Testis (tissue), 3 donors: Measurements from ENCODE around the gene SLC25A34. TPM values are rescaled to one million over a fixed set of nuclear protein-coding genes. Genes with fewer than 3 reads are reported as not detected.

ENCODE experiments used
- DNase-seq: peaks from one replicate; pipeline ENCODE4 v3.0.0-alpha.2; 2019
- H3K27ac ChIP-seq, 2 donors: fragments of 200-600 bp; sonication (generic); one replicate each; pipeline ENCODE4 v1.5.1; 2019
- H3K27me3 ChIP-seq: fragments of 200-600 bp; sonication (generic); one replicate; pipeline ENCODE4 v1.5.1; 2019
- H3K36me3 ChIP-seq: fragments of 200-600 bp; sonication (generic); one replicate; pipeline ENCODE4 v1.5.1; 2017; ENCODE audit warnings: low read depth; ENCODE audit errors: missing control alignments
- H3K4me1 ChIP-seq: fragments of 200-600 bp; sonication (generic); one replicate; pipeline ENCODE4 v1.5.1; 2019
- H3K4me3 ChIP-seq, 2 donors: fragments of 200-600 bp; sonication (generic); one replicate each; pipeline ENCODE4 v1.5.1; 2017 to 2019
- H3K9me3 ChIP-seq: fragments of 200-600 bp; sonication (generic); one replicate; pipeline ENCODE4 v1.5.1; 2017
- POLR2A ChIP-seq: fragments of 450-650 bp; IDR thresholded peaks from one replicate; pipeline ENCODE4 v1.6.1; 2017; ENCODE audit warnings: antibody characterized with exemption, mild to moderate bottlenecking, moderate library complexity
- WGBS, 2 donors: methylation state at CpG; one replicate each; pipeline ENCODE4 v1.1.5; 2018; 5-methylcytosine and 5-hydroxymethylcytosine counted together
- intact Hi-C: fragments of 100-400 bp; cut with DNase I; formaldehyde crosslinking; loops from one replicate; pipeline ENCODE4 v1.15.1; 2023; ENCODE audit warnings: low total_unique reads
- polyA plus RNA-seq: library from polyadenylated mRNA; stranded (reverse); fragments of 350-450 nt; fragmentation: Illumina TruSeq; extraction: RNeasy Lipid Tissue Mini Kit (QIAGEN cat#74804); gene quantifications from one replicate; pipeline ENCODE4 v1.2.3, GENCODE V29; 2014; ENCODE audit warnings: low read depth, low replicate concordance; ENCODE audit not compliant: insufficient read depth
- total RNA-seq, 2 donors: library from RNA; depleted of rRNA; stranded (reverse); fragments of >200 nt; gene quantifications; one replicate each; pipeline ENCODE4 v1.2.3, GENCODE V29; 2016
- TF ChIP-seq, protein P1 (sequence below), 3 experiments: fragments of 450-650 bp in 2 of 3; fragments of 200-600 bp in 1 of 3; sonication (generic) in 1 of 3; IDR thresholded peaks; one replicate each; pipeline ENCODE4 v1.5.1; 2016 to 2019; ENCODE audit warnings: antibody characterized with exemption in 3 of 3, mild to moderate bottlenecking in 2 of 3, moderate library complexity in 1 of 3

SLC25A34 gene
- total and polyA plus RNA-seq, 3 donors from 2014 or later: 2.5 to 3.8 (median 2.6) TPM

DNA sequence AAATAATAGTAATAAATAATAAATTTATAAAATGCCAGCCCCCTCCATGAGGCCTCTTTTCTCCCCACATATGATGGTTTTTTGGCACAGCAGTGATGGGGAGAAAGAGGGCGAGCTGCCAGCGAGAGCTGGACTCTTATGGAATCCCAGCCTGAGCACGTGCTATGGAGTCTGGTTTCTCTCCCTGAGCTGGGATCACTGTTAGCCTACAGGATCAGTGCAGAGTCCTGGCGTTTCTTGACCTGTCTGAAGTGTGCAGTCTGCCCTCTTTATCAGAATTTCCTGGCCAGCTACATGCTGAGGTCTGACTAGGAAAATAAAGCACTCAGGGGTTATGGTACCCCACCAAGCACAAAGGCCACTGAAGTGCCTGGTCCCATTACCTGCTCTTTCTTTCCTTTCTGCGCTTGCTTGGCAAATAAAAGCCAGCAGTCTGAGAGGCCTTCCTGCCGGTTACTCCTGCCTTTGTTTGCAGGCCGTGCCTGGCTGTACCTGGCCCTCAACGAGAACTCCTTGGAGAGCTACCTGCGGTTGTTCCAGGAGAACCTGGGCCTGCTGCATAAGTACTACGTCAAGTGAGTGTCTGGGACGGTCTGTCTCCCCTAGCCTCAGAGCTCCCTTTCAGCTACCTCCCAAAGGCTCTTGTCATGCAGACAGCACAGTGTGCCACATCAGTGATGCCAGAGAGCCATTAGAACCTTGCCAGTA lies 18.5 kb upstream of the SLC25A34 start:
- 92 to 93% methylated on average over 10 to 11 of the region's 11 CpGs for WGBS, 2 donors
- TF ChIP-seq, protein P1, sequence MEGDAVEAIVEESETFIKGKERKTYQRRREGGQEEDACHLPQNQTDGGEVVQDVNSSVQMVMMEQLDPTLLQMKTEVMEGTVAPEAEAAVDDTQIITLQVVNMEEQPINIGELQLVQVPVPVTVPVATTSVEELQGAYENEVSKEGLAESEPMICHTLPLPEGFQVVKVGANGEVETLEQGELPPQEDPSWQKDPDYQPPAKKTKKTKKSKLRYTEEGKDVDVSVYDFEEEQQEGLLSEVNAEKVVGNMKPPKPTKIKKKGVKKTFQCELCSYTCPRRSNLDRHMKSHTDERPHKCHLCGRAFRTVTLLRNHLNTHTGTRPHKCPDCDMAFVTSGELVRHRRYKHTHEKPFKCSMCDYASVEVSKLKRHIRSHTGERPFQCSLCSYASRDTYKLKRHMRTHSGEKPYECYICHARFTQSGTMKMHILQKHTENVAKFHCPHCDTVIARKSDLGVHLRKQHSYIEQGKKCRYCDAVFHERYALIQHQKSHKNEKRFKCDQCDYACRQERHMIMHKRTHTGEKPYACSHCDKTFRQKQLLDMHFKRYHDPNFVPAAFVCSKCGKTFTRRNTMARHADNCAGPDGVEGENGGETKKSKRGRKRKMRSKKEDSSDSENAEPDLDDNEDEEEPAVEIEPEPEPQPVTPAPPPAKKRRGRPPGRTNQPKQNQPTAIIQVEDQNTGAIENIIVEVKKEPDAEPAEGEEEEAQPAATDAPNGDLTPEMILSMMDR (IDR thresholded peaks at IDR 0.05): no peak
- TF ChIP-seq POLR2A: no peak
- DNase-seq: no peak
- Histone ChIP-seq H3K27me3 (no peaks in the 10 kb centered on the region), H3K36me3 (no peaks in the 10 kb centered on the region), H3K4me3 (no peak overlapping the region), H3K4me1 (peaks cover 9% of the 10 kb centered on the region), H3K9me3 (no peaks in the 10 kb centered on the region), H3K27ac (no peak overlapping the region)
- intact Hi-C loops: no loop called here

- DNase-seq: no peak
- Histone ChIP-seq H3K36me3 (no peaks in the 10 kb centered on the region), H3K9me3 (no peaks in the 10 kb centered on the region), H3K27me3 (no peaks in the 10 kb centered on the region), H3K27ac (no peak overlapping the region), H3K4me1 (peaks cover 14% of the 10 kb centered on the region), H3K4me3 (no peak overlapping the region)
- intact Hi-C loops: no loop called here
- 83 to 84% methylated on average over 4 to 8 of the region's 8 CpGs for WGBS, 2 donors
- TF ChIP-seq, protein P1 (IDR thresholded peaks at IDR 0.05): no peak
- TF ChIP-seq POLR2A: no peak
Observed at GRCh38 chr1:15718199-15718601, 17.9 kb upstream of the SLC25A34 start.

- intact Hi-C loops: no loop called here
Observed at GRCh38 chr1:15719381-15720120, 16.5 kb upstream of the SLC25A34 start.

GRCh38 chr1:15720861-15721260 lies 15.2 kb upstream of the SLC25A34 start:
- DNase-seq: no peak
- no peaks in the 10 kb centered on the region for H3K36me3 ChIP-seq
- H3K9me3 ChIP-seq: no peaks in the 10 kb centered on the region
- H3K4me1 ChIP-seq: peaks cover 10% of the 10 kb centered on the region
- H3K27me3 ChIP-seq: no peaks in the 10 kb centered on the region
- intact Hi-C loops: no loop called here
- no peak overlapping the region for H3K4me3 ChIP-seq
- 77 to 84% methylated on average over 3 of the region's 3 CpGs for WGBS, 2 donors
- no peak overlapping the region for H3K27ac ChIP-seq
- no peak for TF ChIP-seq POLR2A
- TF ChIP-seq, protein P1 (IDR thresholded peaks at IDR 0.05): no peak

More at GRCh38 chr1:15719381-15720120, 16.5 kb upstream of the SLC25A34 start:
- Histone ChIP-seq H3K4me1 (peaks cover 13% of the 10 kb centered on the region), H3K27ac (no peak overlapping the region), H3K27me3 (no peaks in the 10 kb centered on the region), H3K36me3 (no peaks in the 10 kb centered on the region), H3K4me3 (no peak overlapping the region), H3K9me3 (no peaks in the 10 kb centered on the region)
- 92 to 94% methylated on average over 12 of the region's 12 CpGs for WGBS, 2 donors
- TF ChIP-seq, protein P1 (IDR thresholded peaks at IDR 0.05): no peak
- TF ChIP-seq POLR2A: no peak
- no peak for DNase-seq
